ENCODE measurements around the gene HSPA4. TPM values are rescaled to one million over a fixed set of nuclear protein-coding genes. Genes with fewer than 3 reads are reported as not detected.
"Not testable (repeated sequence)": the region's sequence is repeated elsewhere in the genome, so short reads cannot be mapped to it uniquely, and the experiment has no call there.

Gene HSPA4
- polyA plus RNA-seq, 3 donors from 2014 or later, result 17.3 to 51.3 (median 32.3) TPM

- DNase-seq, result no peak
- no peaks in the 10 kb centered on the region for H3K9me3 Mint-ChIP-seq
- peaks cover 56 to 75% of the 10 kb centered on the region in 2 donors for H3K4me1 Mint-ChIP-seq
- no peaks in the 10 kb centered on the region for H3K36me3 Mint-ChIP-seq
- H3K4me3 Mint-ChIP-seq, result no peak overlapping the region
- no peak overlapping the region for H3K27ac Mint-ChIP-seq
- peaks cover 0 to 8% (median 3%) of the 10 kb centered on the region in 3 donors for H3K27me3 Mint-ChIP-seq (ENCODE audit: low read depth in 3 of 3)
These were observed 5.1 kb downstream of the HSPA4 start for GRCh38 chr5:133056891-133057290.

- Mint-ChIP-seq H3K4me3 (no peak overlapping the region), H3K4me1 (peaks cover 50 to 67% of the 10 kb centered on the region in 2 donors)
These were observed 7.8 kb downstream of the HSPA4 start for GRCh38 chr5:133059621-133060020.

GRCh38 chr5:133062276-133062675 lies 10.5 kb downstream of the HSPA4 start:
- Mint-ChIP-seq H3K4me1 (peaks cover 42 to 51% of the 10 kb centered on the region in 2 donors), H3K9me3 (no peaks in the 10 kb centered on the region), H3K27ac (peak overlapping the region in 4 of 6 donors; percentile 43 to 61 (median 50)), H3K27me3 (ENCODE audit: low read depth in 3 of 3) (no peaks in the 10 kb centered on the region), H3K36me3 (peaks cover 2 to 3% (median 3%) of the 10 kb centered on the region in 3 donors), H3K4me3 (peak overlapping the region in 1 of 5 donors; percentile 19)
- DNase-seq, result no peak

More at GRCh38 chr5:133059621-133060020, 7.8 kb downstream of the HSPA4 start:
- no peak for DNase-seq
- Mint-ChIP-seq H3K36me3 (no peaks in the 10 kb centered on the region), H3K27ac (peak overlapping the region in 4 of 6 donors; percentile 9 to 70 (median 30)), H3K27me3 (ENCODE audit: low read depth in 3 of 3) (no peaks in the 10 kb centered on the region), H3K9me3 (no peaks in the 10 kb centered on the region)

DNA sequence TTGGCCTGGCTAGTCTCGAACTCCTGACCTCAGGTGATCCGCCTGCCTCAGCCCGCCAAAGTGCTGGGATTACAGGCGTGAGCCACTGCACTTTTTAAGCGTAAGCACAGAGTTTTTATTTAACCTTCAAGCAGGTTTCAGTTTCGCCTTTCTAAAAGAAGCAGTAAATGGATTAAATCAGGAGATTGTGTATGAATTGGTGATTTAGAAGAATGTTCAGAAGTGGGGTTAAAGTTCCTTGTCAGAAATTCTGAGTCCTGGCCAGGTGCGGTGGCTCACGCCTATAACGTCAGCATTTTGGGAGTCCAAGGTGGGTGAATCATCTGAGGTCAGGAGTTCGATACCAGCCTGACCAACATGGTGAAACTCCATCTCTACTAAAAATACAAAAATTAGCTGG lies 12.2 kb downstream of the HSPA4 start:
- Mint-ChIP-seq H3K27me3 (ENCODE audit: low read depth in 3 of 3) (peaks cover 0 to 2% (median 0%) of the 10 kb centered on the region in 3 donors), H3K9me3 (no peaks in the 10 kb centered on the region), H3K4me1 (peaks cover 38 to 53% of the 10 kb centered on the region in 2 donors), H3K4me3 (no peak overlapping the region), H3K27ac (no peak overlapping the region), H3K36me3 (peaks cover 9 to 13% (median 13%) of the 10 kb centered on the region in 3 donors)
- no peak for DNase-seq

GRCh38 chr5:133065471-133065870 lies 13.7 kb downstream of the HSPA4 start:
- peak overlapping the region in 1 of 6 donors; percentile 14 for H3K27ac Mint-ChIP-seq
- peaks cover 0 to 2% (median 0%) of the 10 kb centered on the region in 3 donors for H3K27me3 Mint-ChIP-seq (ENCODE audit: low read depth in 3 of 3)

DNA sequence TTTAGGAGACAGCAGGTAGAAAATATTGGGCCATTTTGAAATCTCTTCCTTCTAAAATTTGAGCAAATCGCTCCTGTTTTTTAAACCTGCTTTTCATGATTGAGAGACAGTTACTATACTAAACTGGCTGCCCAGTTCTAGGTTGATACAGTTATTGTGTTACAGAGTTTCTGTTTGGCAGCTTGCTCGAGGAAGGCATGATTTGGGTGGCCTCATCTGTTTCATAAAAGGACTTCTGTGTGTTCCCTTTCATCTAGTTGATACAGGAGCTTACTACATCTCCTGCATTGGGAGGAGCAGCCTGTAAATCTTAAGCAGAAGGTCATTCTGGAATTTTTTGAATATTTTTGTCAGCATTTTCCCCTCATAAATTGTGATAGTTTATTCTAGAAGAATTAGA lies 14.2 kb downstream of the HSPA4 start:
- Mint-ChIP-seq H3K4me1 (peaks cover 32 to 46% of the 10 kb centered on the region in 2 donors), H3K9me3 (no peaks in the 10 kb centered on the region), H3K27ac (peak overlapping the region in 1 of 6 donors; percentile 25), H3K36me3 (peaks cover 18% of the 10 kb centered on the region in 3 donors), H3K4me3 (no peak overlapping the region), H3K27me3 (ENCODE audit: low read depth in 3 of 3) (peaks cover 0 to 2% (median 0%) of the 10 kb centered on the region in 3 donors)
- DNase-seq, result no peak

More at GRCh38 chr5:133065471-133065870, 13.7 kb downstream of the HSPA4 start:
- Mint-ChIP-seq H3K36me3 (peaks cover 14 to 18% (median 18%) of the 10 kb centered on the region in 3 donors), H3K9me3 (no peaks in the 10 kb centered on the region), H3K4me1 (peaks cover 32 to 46% of the 10 kb centered on the region in 2 donors), H3K4me3 (no peak overlapping the region)
- no peak for DNase-seq

- Mint-ChIP-seq H3K27ac (peak overlapping the region in 3 of 6 donors; percentile 6 to 46 (median 42)), H3K27me3 (ENCODE audit: low read depth in 3 of 3) (peaks cover 0 to 2% (median 2%) of the 10 kb centered on the region in 3 donors), H3K9me3 (no peaks in the 10 kb centered on the region), H3K4me1 (peaks cover 14 to 40% of the 10 kb centered on the region in 2 donors), H3K4me3 (no peak overlapping the region), H3K36me3 (peaks cover 33 to 48% (median 38%) of the 10 kb centered on the region in 3 donors)
- DNase-seq, result no peak
These were observed 20.2 kb downstream of the HSPA4 start for GRCh38 chr5:133072021-133072420.

DNA sequence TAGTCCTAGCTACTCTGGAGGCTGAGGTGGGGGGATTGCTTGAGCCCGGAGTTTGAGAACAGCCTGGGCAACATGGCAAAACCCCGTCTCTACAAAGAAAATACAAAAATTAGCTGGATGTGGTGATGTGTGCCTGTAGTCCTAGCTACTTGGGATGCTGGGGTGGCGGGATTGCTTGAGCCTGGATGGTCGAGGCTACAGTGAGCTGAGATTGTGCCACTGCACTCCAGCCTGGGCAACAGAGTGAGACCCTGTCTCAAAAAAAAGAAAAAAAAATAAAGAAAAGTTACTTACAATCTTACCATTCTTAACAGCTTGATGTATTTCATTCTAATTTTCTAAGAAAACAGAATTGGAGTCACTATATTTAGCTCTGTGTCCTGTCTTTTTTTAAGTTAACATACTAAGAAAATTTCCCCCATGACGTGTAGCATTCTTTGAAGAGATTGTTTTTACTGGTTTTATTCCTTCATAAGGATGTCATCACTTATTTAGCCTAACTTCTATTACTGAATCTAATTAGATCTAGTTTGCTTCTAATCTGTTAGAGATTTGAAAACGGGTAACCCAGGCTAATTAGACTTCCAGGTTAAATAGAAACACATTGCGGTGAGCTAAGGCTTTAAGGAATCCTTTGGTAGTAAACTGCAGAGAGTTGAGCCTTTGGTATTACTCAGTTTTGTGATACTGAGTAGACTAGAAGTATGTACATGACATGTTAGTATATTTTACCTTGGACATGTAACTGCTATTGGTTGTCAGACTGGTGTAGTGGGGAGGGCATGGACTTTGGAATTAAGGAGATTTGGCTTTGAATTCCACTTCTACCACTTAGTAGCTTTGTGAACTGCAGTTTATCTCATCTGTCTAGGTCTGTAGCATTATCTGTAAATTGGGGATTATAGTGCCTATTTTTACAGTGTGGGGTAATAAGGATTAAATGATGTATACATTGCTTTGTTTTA lies 24.0 kb downstream of the HSPA4 start:
- H3K27ac Mint-ChIP-seq, result peak overlapping the region in 2 of 6 donors; percentile 17 to 30

DNA sequence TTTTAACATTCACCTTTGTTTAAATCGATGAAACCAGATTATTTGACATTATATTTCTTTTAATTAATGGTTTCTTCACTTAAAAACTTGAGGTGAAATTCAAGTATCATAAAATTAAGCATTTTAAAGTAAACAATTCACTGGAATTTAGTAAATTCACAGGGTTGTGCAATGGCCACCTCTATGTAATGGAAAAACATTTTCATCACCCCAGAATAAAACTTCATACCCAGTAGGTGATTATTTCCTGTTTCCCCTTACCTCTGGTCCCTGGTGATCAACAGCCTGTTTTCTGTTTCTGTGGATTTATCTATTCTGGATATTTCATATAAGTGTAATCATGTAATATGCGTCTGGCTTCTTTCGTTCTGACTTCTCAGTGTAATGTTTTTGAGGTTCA lies 27.2 kb downstream of the HSPA4 start:
- H3K4me1 Mint-ChIP-seq, result peaks cover 18 to 49% of the 10 kb centered on the region in 2 donors
- no peak overlapping the region for H3K4me3 Mint-ChIP-seq
- H3K27me3 Mint-ChIP-seq (ENCODE audit: low read depth in 3 of 3), result peaks cover 0 to 4% (median 0%) of the 10 kb centered on the region in 3 donors
- H3K9me3 Mint-ChIP-seq, result no peaks in the 10 kb centered on the region
- peak overlapping the region in 1 of 6 donors; percentile 28 for H3K27ac Mint-ChIP-seq
- DNase-seq, result no peak
- peaks cover 16 to 29% (median 23%) of the 10 kb centered on the region in 3 donors for H3K36me3 Mint-ChIP-seq

More for the DNA sequence above, 24.0 kb downstream of the HSPA4 start:
- Mint-ChIP-seq H3K4me3 (no peak overlapping the region), H3K9me3 (no peaks in the 10 kb centered on the region), H3K36me3 (peaks cover 19 to 38% (median 25%) of the 10 kb centered on the region in 3 donors), H3K27me3 (ENCODE audit: low read depth in 3 of 3) (peaks cover 0 to 4% (median 0%) of the 10 kb centered on the region in 3 donors), H3K4me1 (peaks cover 22 to 46% of the 10 kb centered on the region in 2 donors)
- no peak for DNase-seq

DNA sequence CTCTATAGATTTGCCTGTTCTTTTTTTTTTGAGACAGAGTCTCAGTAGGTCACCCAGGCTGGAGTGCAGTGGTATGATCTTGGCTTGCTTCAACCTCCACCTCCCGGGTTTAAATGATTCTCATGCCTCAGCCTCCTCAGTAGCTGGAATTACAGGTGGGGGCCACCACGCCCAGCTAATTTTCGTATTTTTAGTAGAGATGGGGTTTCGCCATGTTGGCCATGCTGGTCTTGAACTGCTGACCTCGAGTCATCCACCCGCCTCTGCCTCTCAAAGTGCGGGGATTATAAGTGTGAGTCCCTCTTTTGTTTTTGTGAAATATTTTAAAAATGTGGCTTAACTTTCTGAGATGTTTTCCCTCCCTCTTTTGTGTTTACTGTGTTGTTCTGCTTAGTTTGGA lies 29.2 kb downstream of the HSPA4 start:
- Mint-ChIP-seq H3K4me3 (no peak overlapping the region), H3K4me1 (peaks cover 18 to 41% of the 10 kb centered on the region in 2 donors), H3K27ac (peak overlapping the region in 3 of 6 donors; percentile 34 to 80 (median 68)), H3K27me3 (ENCODE audit: low read depth in 3 of 3) (peaks cover 0 to 2% (median 0%) of the 10 kb centered on the region in 3 donors), H3K9me3 (no peaks in the 10 kb centered on the region), H3K36me3 (peaks cover 17 to 21% (median 21%) of the 10 kb centered on the region in 3 donors)
- no peak for DNase-seq

DNA sequence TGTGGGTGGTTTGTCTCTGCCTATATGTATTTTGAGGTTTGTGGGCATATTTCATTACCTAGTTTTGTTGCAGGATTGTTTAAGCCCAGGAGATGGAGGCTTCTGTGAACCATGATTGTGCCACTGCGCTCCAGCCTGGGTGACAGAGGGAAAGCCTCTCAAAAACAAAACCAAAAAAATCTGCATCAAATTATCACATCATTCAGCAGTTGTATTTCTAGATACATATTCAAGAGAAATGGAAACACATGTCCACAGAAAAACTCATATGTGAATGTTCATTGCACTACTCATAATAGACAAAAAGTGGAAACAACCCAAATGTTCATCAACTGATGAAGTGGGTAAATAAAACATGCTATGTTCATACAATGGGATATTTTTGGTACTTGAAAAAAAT lies 29.9 kb downstream of the HSPA4 start:
- Mint-ChIP-seq H3K27ac (peak overlapping the region in 3 of 6 donors; percentile 41 to 80 (median 68)), H3K36me3 (peaks cover 13 to 22% (median 22%) of the 10 kb centered on the region in 3 donors), H3K9me3 (no peaks in the 10 kb centered on the region), H3K4me3 (no peak overlapping the region), H3K27me3 (ENCODE audit: low read depth in 3 of 3) (peaks cover 0 to 2% (median 0%) of the 10 kb centered on the region in 3 donors), H3K4me1 (peaks cover 18 to 44% of the 10 kb centered on the region in 2 donors)
- no peak for DNase-seq

DNA sequence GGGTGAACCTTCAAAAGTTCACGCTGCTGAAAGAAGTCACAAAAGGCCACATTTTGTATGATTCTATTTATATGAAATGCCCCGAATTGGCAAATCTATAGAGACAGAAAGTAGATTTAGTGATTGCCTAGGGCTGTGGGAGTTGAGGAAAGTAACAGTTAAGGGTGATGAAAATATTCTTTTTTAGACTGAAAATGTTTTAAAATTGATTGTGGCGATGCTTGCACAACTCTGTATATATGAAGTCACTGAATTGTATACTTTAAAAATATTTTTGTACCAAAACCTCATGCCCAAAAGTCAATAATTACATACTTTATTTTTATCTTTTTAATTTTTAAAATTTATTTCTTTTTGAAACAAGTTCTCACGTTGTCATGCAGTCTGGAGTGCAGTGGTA lies 30.3 kb downstream of the HSPA4 start:
- H3K9me3 Mint-ChIP-seq, result no peaks in the 10 kb centered on the region
- H3K27ac Mint-ChIP-seq, result peak overlapping the region in 1 of 6 donors; percentile 80
- H3K27me3 Mint-ChIP-seq (ENCODE audit: low read depth in 3 of 3), result peaks cover 0 to 2% (median 0%) of the 10 kb centered on the region in 3 donors
- peaks cover 18 to 41% of the 10 kb centered on the region in 2 donors for H3K4me1 Mint-ChIP-seq
- no peak for DNase-seq
- no peak overlapping the region for H3K4me3 Mint-ChIP-seq
- H3K36me3 Mint-ChIP-seq, result peaks cover 9 to 22% (median 22%) of the 10 kb centered on the region in 3 donors

- Mint-ChIP-seq H3K4me1 (peaks cover 15 to 35% of the 10 kb centered on the region in 2 donors), H3K27ac (no peak overlapping the region), H3K36me3 (peaks cover 5 to 29% (median 22%) of the 10 kb centered on the region in 3 donors)
These were observed 32.1 kb downstream of the HSPA4 start for GRCh38 chr5:133083901-133084300.

DNA sequence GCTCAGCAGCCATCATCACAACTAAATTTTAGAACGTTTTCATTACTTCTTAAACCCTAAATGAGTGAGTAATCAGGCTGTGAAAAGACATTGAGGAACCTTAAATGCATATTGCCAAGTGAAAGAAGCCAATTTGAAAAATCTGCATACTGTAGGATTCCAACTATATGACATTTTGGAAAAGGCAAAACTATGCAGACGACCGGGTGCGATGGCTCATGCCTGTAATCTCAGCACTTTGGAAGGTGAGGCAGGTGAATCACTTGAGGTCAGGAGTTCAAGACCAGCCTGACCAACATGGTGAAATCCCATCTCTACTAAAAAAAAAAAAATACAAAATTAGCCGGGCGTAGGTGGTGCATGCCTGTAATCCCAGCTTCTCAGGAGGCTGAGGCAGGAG lies 33.4 kb downstream of the HSPA4 start:
- Mint-ChIP-seq H3K4me1 (peaks cover 8 to 24% of the 10 kb centered on the region in 2 donors), H3K36me3 (peaks cover 5 to 32% (median 26%) of the 10 kb centered on the region in 3 donors)
- not testable (repeated sequence) for H3K9me3 Mint-ChIP-seq; H3K4me3 Mint-ChIP-seq; H3K27ac Mint-ChIP-seq; H3K27me3 Mint-ChIP-seq (ENCODE audit: low read depth in 3 of 3); DNase-seq

More at GRCh38 chr5:133083901-133084300, 32.1 kb downstream of the HSPA4 start:
- H3K4me3 Mint-ChIP-seq, result no peak overlapping the region
- DNase-seq, result no peak
- no peaks in the 10 kb centered on the region for H3K9me3 Mint-ChIP-seq
- H3K27me3 Mint-ChIP-seq (ENCODE audit: low read depth in 3 of 3), result no peaks in the 10 kb centered on the region
